Fibroblast of gingiva (primary cell): ENCODE measurements around the gene SOS2.
A peak's percentile ranks its signal among the peaks of the same experiment; 100 is the strongest.

Experiments
- DNase-seq: peaks from one replicate; pipeline ENCODE4 v3.0.0-alpha.2; 2011; ENCODE audit warnings: low read depth

SOS2 gene

GRCh38 chr14:50231475-50232275 lies at the start of gene SOS2:
Gene SOS2, minus strand, starts transcription at chr14:50231578. Its CDS starts 295 bp downstream, at chr14:50231283.
- peak; percentile 84 for DNase-seq

GRCh38 chr14:50272498-50272897 lies 41.1 kb upstream of the SOS2 start:
- no peak for DNase-seq

- no peak for DNase-seq
Observed at GRCh38 chr14:50270932-50271331, 39.6 kb upstream of the SOS2 start.

GRCh38 chr14:50265029-50265428 lies 33.7 kb upstream of the SOS2 start:
- no peak for DNase-seq

- DNase-seq, result no peak
Observed at GRCh38 chr14:50263321-50263720, 31.9 kb upstream of the SOS2 start.

GRCh38 chr14:50262865-50263264 lies 31.5 kb upstream of the SOS2 start:
- no peak for DNase-seq

GRCh38 chr14:50260511-50260910 lies 29.1 kb upstream of the SOS2 start:
- peak; percentile 54 for DNase-seq

GRCh38 chr14:50260072-50260471 lies 28.7 kb upstream of the SOS2 start:
- no peak for DNase-seq

GRCh38 chr14:50257732-50258131 lies 26.4 kb upstream of the SOS2 start:
- DNase-seq, result no peak

- no peak for DNase-seq
Observed at GRCh38 chr14:50254248-50254647, 22.9 kb upstream of the SOS2 start.

GRCh38 chr14:50249136-50249775 lies 17.9 kb upstream of the SOS2 start:
- DNase-seq, result no peak

- DNase-seq, result no peak
Observed at GRCh38 chr14:50247245-50247644, 15.9 kb upstream of the SOS2 start.

- DNase-seq, result no peak
Observed at GRCh38 chr14:50242566-50243310, 11.4 kb upstream of the SOS2 start.

GRCh38 chr14:50242096-50242495 lies 10.7 kb upstream of the SOS2 start:
- DNase-seq, result no peak

GRCh38 chr14:50237427-50237826 lies 6.0 kb upstream of the SOS2 start:
- no peak for DNase-seq

- DNase-seq, result no peak
Observed at GRCh38 chr14:50233951-50234250, 2.5 kb upstream of the SOS2 start.

- peak; percentile 16 for DNase-seq
Observed at GRCh38 chr14:50233166-50233950, 2.0 kb upstream of the SOS2 start.

GRCh38 chr14:50232276-50232642 lies 881 bp upstream of the SOS2 start:
- no peak for DNase-seq

- peak; percentile 63 for DNase-seq
Observed at GRCh38 chr14:50230701-50231474, 490 bp downstream of the SOS2 start.

GRCh38 chr14:50230401-50230700 lies 1.0 kb downstream of the SOS2 start:
- DNase-seq, result no peak

- DNase-seq, result no peak
Observed at GRCh38 chr14:50229681-50230080, 1.7 kb downstream of the SOS2 start.

- no peak for DNase-seq
Observed at GRCh38 chr14:50228313-50228712, 3.1 kb downstream of the SOS2 start.
